Neural crest cell (in vitro differentiated cells): Measurements from ENCODE around the gene FUOM. TPM values are rescaled to one million over a fixed set of nuclear protein-coding genes. Genes with fewer than 3 reads are reported as not detected.
"Not testable (repeated sequence)": the region's sequence is repeated elsewhere in the genome, so short reads cannot be mapped to it uniquely, and the experiment has no call there.

Experiments used
- DNase-seq: peaks from one replicate; pipeline ENCODE4 v3.0.0; 2021; ENCODE audit warnings: low read depth, mixed read lengths, low spot score
- H3K27ac Mint-ChIP-seq: one replicate; pipeline ENCODE4 v1.8.0; 2021; ENCODE audit warnings: mild to moderate bottlenecking, mixed read lengths; ENCODE audit not compliant: unreplicated experiment
- H3K27me3 Mint-ChIP-seq: 2 replicates; pipeline ENCODE4 v1.8.0; 2021; ENCODE audit warnings: low read depth, mild to moderate bottlenecking, mixed read lengths
- H3K36me3 Mint-ChIP-seq: 2 replicates; pipeline ENCODE4 v1.8.0; 2021; ENCODE audit warnings: low read depth, mild to moderate bottlenecking, mixed read lengths
- H3K4me1 Mint-ChIP-seq: 2 replicates; pipeline ENCODE4 v1.8.0; 2021; ENCODE audit warnings: mixed read lengths
- H3K4me3 Mint-ChIP-seq: one replicate; pipeline ENCODE4 v1.8.0; 2021; ENCODE audit warnings: mild to moderate bottlenecking, mixed read lengths
- H3K9me3 Mint-ChIP-seq: 2 replicates; pipeline ENCODE4 v1.8.0; 2021; ENCODE audit warnings: mixed read lengths
- total RNA-seq: library from RNA; stranded (reverse); gene quantifications from 2 replicates; pipeline ENCODE4 v1.2.1, GENCODE V29; 2021
- TF ChIP-seq, protein P1 (sequence below): fragments of 200-600 bp; sonication (generic); conservative IDR thresholded peaks from 2 replicates; pipeline ENCODE4 v1.5.0; 2021; ENCODE audit warnings: antibody characterized with exemption, mild to moderate bottlenecking

FUOM gene
- total RNA-seq, 1 donor from 2014 or later = 18.3 TPM

DNA sequence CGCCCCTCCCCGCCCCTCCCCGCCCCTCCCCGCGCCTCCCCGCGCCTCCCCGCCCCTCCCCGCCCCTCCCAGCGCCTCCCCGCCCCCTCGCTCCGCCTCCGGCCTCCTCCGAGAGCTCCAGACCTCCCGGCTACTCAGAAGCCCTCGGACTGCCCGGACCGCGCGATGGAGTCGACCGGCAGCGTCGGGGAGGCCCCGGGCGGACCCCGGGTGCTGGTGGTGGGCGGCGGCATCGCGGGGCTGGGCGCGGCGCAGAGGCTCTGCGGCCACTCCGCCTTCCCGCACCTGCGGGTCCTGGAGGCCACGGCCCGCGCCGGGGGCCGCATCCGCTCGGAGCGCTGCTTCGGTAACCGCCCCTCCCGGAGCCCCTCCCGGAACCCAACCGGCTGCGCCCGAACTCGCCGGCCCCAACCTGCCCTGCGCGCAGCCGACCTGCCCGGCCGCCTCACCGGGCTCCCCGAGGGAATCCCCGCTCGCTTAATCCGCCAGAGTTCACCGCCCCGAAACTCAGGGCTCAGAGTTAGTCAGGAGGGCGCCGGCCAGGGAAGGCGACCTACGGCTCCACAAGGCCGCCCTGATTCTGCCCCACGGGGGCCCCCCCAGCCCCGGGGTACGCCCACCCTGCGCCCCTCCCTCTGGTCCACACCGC, 21.5 kb upstream of the FUOM start, which contains the start of gene PAOX:
Gene PAOX, plus strand, starts transcription at position 111 of the 649 bp plus-strand sequence. Its CDS starts 55 bp downstream, at position 166.
- no peaks in the 10 kb centered on the region for H3K36me3 Mint-ChIP-seq
- H3K4me3 Mint-ChIP-seq = peak within 1 kb of the TSS; percentile 85
- H3K9me3 Mint-ChIP-seq = no peaks in the 10 kb centered on the region
- H3K27me3 Mint-ChIP-seq = peaks cover 4% of the 10 kb centered on the region
- H3K4me1 Mint-ChIP-seq = peaks cover 22% of the 10 kb centered on the region
- TF ChIP-seq, protein P1, sequence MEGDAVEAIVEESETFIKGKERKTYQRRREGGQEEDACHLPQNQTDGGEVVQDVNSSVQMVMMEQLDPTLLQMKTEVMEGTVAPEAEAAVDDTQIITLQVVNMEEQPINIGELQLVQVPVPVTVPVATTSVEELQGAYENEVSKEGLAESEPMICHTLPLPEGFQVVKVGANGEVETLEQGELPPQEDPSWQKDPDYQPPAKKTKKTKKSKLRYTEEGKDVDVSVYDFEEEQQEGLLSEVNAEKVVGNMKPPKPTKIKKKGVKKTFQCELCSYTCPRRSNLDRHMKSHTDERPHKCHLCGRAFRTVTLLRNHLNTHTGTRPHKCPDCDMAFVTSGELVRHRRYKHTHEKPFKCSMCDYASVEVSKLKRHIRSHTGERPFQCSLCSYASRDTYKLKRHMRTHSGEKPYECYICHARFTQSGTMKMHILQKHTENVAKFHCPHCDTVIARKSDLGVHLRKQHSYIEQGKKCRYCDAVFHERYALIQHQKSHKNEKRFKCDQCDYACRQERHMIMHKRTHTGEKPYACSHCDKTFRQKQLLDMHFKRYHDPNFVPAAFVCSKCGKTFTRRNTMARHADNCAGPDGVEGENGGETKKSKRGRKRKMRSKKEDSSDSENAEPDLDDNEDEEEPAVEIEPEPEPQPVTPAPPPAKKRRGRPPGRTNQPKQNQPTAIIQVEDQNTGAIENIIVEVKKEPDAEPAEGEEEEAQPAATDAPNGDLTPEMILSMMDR = no peak
- peak; percentile 55 for DNase-seq
- no peak within 1 kb of the TSS for H3K27ac Mint-ChIP-seq

- H3K4me3 Mint-ChIP-seq = peak overlapping the region; percentile 85
- H3K27me3 Mint-ChIP-seq = peaks cover 4% of the 10 kb centered on the region
- no peaks in the 10 kb centered on the region for H3K36me3 Mint-ChIP-seq
- peak; percentile 53 for DNase-seq
- H3K27ac Mint-ChIP-seq = no peak overlapping the region
- TF ChIP-seq, protein P1 = no peak
- H3K4me1 Mint-ChIP-seq = peaks cover 27% of the 10 kb centered on the region
- no peaks in the 10 kb centered on the region for H3K9me3 Mint-ChIP-seq
These were observed 20.7 kb upstream of the FUOM start for GRCh38 chr10:133378251-133379096.

DNA sequence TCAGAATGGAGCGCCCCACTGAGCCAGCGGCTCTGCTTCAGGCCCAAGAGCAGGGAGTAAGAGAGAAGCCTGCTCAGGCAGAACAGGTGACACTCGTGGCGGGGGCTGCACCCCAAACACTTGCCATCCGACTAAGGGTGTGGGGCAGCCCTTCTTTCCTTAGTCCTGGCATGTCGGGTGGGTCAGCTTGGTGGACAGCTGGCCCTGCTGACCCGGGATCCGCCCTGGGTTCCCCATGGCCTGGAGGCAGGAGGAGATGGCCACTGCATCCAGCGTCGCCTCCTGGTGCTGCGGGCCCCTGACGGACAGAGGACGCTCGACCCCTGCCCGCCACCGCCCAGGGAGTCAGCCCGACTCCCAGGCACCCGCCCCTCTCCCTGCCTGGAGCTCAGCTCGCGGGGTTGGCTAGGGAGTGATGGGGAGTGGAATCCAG, 20.0 kb upstream of the FUOM start:
- Mint-ChIP-seq H3K27me3 (peaks cover 4% of the 10 kb centered on the region), H3K9me3 (no peaks in the 10 kb centered on the region), H3K27ac (no peak overlapping the region), H3K36me3 (no peaks in the 10 kb centered on the region), H3K4me1 (peaks cover 31% of the 10 kb centered on the region), H3K4me3 (peak overlapping the region; percentile 85)
- no peak for DNase-seq
- TF ChIP-seq, protein P1 = no peak

DNA sequence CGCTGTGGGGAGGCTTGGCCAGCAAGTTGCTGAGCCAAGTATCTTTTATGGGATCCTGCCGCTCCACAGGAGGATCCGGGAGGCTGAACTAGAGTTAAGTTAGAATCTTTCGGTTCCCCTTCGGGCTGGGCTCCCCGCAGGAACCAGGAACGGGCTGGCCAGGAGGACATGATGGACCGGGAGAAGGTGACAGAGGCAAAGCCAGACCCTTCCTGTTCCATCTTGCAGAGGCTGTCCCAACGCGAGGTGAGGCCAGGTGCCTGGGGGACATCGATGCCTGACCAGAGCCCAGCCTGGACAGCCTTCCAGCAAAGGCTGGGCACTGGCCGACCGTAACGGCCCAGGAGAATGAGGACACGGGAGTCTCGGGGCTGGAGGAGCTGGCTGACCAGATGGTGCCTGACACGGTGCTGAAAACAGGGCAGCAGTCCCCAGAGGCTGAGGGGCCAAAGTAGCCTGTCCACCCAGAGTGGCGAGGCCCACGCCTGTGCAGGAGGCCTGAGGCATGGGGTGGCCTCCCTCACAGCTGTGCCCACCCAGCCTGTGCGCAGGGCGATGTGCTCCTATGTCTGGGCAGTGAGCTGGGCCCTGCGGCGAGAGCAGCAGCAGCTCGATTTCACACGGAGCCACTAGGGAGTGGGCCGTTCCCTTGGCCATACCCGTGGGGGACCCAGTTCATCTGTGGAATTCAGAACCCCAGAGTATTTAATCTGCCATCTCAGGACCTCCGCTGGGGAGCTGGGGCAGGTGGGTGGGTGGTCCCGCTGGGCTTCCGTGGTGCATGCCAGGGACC, 19.4 kb upstream of the FUOM start:
- peaks cover 4% of the 10 kb centered on the region for H3K27me3 Mint-ChIP-seq
- TF ChIP-seq, protein P1 = no peak

DNA sequence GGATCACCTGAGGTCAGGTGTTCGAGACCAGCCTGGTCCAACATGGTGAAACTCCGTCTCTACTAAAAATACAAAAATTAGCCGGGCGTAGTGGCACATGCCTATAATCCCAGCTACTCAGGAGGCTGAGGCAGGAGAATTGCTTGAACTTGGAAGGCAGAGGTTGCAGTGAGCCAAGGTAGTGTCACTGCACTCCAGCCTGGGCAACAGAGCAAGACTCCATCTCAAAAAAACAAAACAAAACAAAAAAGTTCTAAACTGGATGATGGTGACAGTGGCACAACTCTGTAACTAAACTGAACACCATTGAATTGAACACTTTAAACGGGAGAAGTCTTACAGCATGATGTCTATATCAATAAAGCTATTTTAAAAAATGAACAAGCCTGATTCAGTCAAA, 18.4 kb upstream of the FUOM start:
- not testable (repeated sequence) for H3K27ac Mint-ChIP-seq, H3K9me3 Mint-ChIP-seq, H3K36me3 Mint-ChIP-seq, DNase-seq, H3K27me3 Mint-ChIP-seq
- peaks cover 28% of the 10 kb centered on the region for H3K4me1 Mint-ChIP-seq
- H3K4me3 Mint-ChIP-seq = peak overlapping the region; percentile 78

More for the DNA sequence above, 19.4 kb upstream of the FUOM start:
- Mint-ChIP-seq H3K9me3 (no peaks in the 10 kb centered on the region), H3K36me3 (no peaks in the 10 kb centered on the region), H3K4me1 (peaks cover 31% of the 10 kb centered on the region), H3K4me3 (peak overlapping the region; percentile 72), H3K27ac (no peak overlapping the region)
- DNase-seq = no peak
